Omental fat pad (tissue), 4 donors: Measurements from ENCODE around the gene ARHGAP29. TPM values are rescaled to one million over a fixed set of nuclear protein-coding genes. Genes with fewer than 3 reads are reported as not detected.
A peak's percentile ranks its signal among the peaks of the same experiment; 100 is the strongest.

ENCODE experiments used
- ATAC-seq: fragments of 150-250 bp; one replicate; pipeline ENCODE4 v1.9.1; 2016; ENCODE audit warnings: mild to moderate bottlenecking, moderate library complexity; ENCODE audit not compliant: low FRiP score
- DNase-seq: peaks from one replicate; pipeline ENCODE4 v3.0.0-alpha.2; 2019; ENCODE audit warnings: low spot score
- CTCF ChIP-seq, 3 donors: fragments of 450-650 bp; IDR thresholded peaks; one replicate each; pipeline ENCODE4 v1.5.1; 2016 to 2017; ENCODE audit warnings: antibody characterized with exemption in 3 of 3, mild to moderate bottlenecking in 3 of 3, moderate library complexity in 2 of 3
- total RNA-seq, 4 donors: library from RNA; depleted of rRNA; stranded (reverse); fragments of >200 nt; gene quantifications; one replicate each; pipeline ENCODE4 v1.1.0, GENCODE V29; 2016

ARHGAP29 gene
- total RNA-seq, 4 donors from 2014 or later = 43.8 to 129 (median 77.1) TPM

GRCh38 chr1:94235189-94236012 lies 2.0 kb downstream of the ARHGAP29 start:
- no peak for TF ChIP-seq CTCF (IDR thresholded peaks at IDR 0.05)

GRCh38 chr1:94234615-94235014 lies 2.8 kb downstream of the ARHGAP29 start:
- no peak for TF ChIP-seq CTCF (IDR thresholded peaks at IDR 0.05)
- DNase-seq (no peak), ATAC-seq (no peak)

More at GRCh38 chr1:94235189-94236012, 2.0 kb downstream of the ARHGAP29 start:
- DNase-seq (no peak), ATAC-seq (no peak)

GRCh38 chr1:94231746-94232145 lies 5.6 kb downstream of the ARHGAP29 start:
- no peak for ATAC-seq
- no peak for DNase-seq
- TF ChIP-seq CTCF (IDR thresholded peaks at IDR 0.05) = no peak

GRCh38 chr1:94230920-94231319 lies 6.5 kb downstream of the ARHGAP29 start:
- ATAC-seq = no peak
- no peak for DNase-seq
- TF ChIP-seq CTCF (IDR thresholded peaks at IDR 0.05) = no peak

- peak; percentile 72 for ATAC-seq
- DNase-seq = no peak
- TF ChIP-seq CTCF (IDR thresholded peaks at IDR 0.05) = no peak
Observed at GRCh38 chr1:94228640-94229375, 8.6 kb downstream of the ARHGAP29 start.

- ATAC-seq (no peak), DNase-seq (no peak)
- TF ChIP-seq CTCF (IDR thresholded peaks at IDR 0.05) = no peak
Observed at GRCh38 chr1:94227624-94228023, 9.8 kb downstream of the ARHGAP29 start.
